Measurements from ENCODE around the gene FKBP14. TPM values are rescaled to one million over a fixed set of nuclear protein-coding genes. Genes with fewer than 3 reads are reported as not detected.

FKBP14 gene
- total RNA-seq, 1 experiment from 2014 or later, result 11.5 TPM

GRCh38 chr7:29987811-29988317, 38.6 kb downstream of the FKBP14 start:
- peaks cover 0 to 19% (median 0%) of the 10 kb centered on the region in 3 experiments for H3K36me3 Mint-ChIP-seq (ENCODE audit: insufficient read depth in 1 of 3, low read depth in 3 of 3)
- H3K9me3 Mint-ChIP-seq, result peaks cover 5% of the 10 kb centered on the region in 2 experiments; a peak in 4 of 5 replicates
- H4K91ac ChIP-seq (ENCODE audit: insufficient read length, low read depth, low read length), result no peak overlapping the region
- peak overlapping the region in 2 of 3 experiments; percentile 32 to 98; a peak in 3 of 7 replicates for H3K27ac Mint-ChIP-seq
- no peak for TF ChIP-seq CTCF (conservative IDR thresholded peaks at IDR 0.05)
- H3K9ac ChIP-seq (ENCODE audit: extremely low read depth, insufficient read length, low read length), result peak overlapping the region; percentile 23
- no peak overlapping the region for H2BK20ac ChIP-seq (ENCODE audit: low read depth, low read length, poor library complexity, severe bottlenecking)
- no peaks in the 10 kb centered on the region for H4K20me1 ChIP-seq (ENCODE audit: control insufficient read depth, insufficient read depth, insufficient read length)
- no peaks in the 10 kb centered on the region for H3K9me3 ChIP-seq (ENCODE audit: control insufficient read depth, low read depth, low read length)
- no peak overlapping the region for H2BK5ac ChIP-seq (ENCODE audit: insufficient read length, low read length)
- H3K4me1 ChIP-seq (ENCODE audit: insufficient read depth, low read length), result peaks cover 5% of the 10 kb centered on the region; the same call in 1 of the 2 replicates
- peaks cover 16% of the 10 kb centered on the region; the same call in 1 of the 2 replicates for H3K79me2 ChIP-seq (ENCODE audit: insufficient read depth, low read length)
- H3K27me3 ChIP-seq (ENCODE audit: insufficient read depth, low read length), result no peaks in the 10 kb centered on the region
- no peak for DNase-seq
- no peak overlapping the region for H4K5ac ChIP-seq (ENCODE audit: insufficient read length, low read depth, low read length)
- H4K8ac ChIP-seq (replicated peaks; ENCODE audit: insufficient read length, low read depth, low read length), result no peak overlapping the region
- no CpG with 5 or more reads among the region's 8 CpGs for WGBS (ENCODE audit: extremely low coverage, insufficient read length, low lambda C conversion rate)
- no peak overlapping the region for H3K23ac ChIP-seq (ENCODE audit: insufficient read length, low read depth, low read length)
- H3K18ac ChIP-seq (ENCODE audit: insufficient read length, low read depth, low read length), result no peak overlapping the region
- H3K56ac ChIP-seq (ENCODE audit: insufficient read length, low read depth, low read length), result no peak overlapping the region
- H3K4ac ChIP-seq (ENCODE audit: low read depth, low read length), result no peak overlapping the region
- H3K79me1 ChIP-seq (ENCODE audit: insufficient read depth, low read depth, low read length, poor library complexity, severe bottlenecking), result peaks cover 3% of the 10 kb centered on the region
- H2BK120ac ChIP-seq (ENCODE audit: low read depth, low read length, poor library complexity, severe bottlenecking), result no peak overlapping the region
- H2AFZ ChIP-seq (ENCODE audit: low read length), result no peak overlapping the region
- H3K27ac ChIP-seq (ENCODE audit: insufficient read length, low read depth, low read length), result no peak overlapping the region
- no peak overlapping the region for H2BK15ac ChIP-seq (ENCODE audit: low read depth, low read length)
- H3K23me2 ChIP-seq (ENCODE audit: insufficient read length, low read depth, low read length, poor library complexity, severe bottlenecking), result peaks cover 8% of the 10 kb centered on the region
- H3T11ph ChIP-seq (ENCODE audit: low read length), result no peak overlapping the region
- peaks cover 16 to 17% of the 10 kb centered on the region in 2 experiments for H3K4me1 Mint-ChIP-seq
- no peak overlapping the region for H2AK5ac ChIP-seq (ENCODE audit: insufficient read length, low read length)
- H2BK12ac ChIP-seq (ENCODE audit: insufficient read length, low read depth, low read length), result peak overlapping the region; percentile 2
- peak overlapping the region; percentile 91 for H3K4me3 Mint-ChIP-seq
- peak overlapping the region; percentile 59 for H3K4me2 ChIP-seq (ENCODE audit: insufficient read depth, insufficient read length, low read length)
- no peak overlapping the region; the same call in 1 of the 2 replicates for H3K14ac ChIP-seq (ENCODE audit: insufficient read depth, low read length)
- peaks cover 5% of the 10 kb centered on the region; the same call in 1 of the 2 replicates for H3K27me3 Mint-ChIP-seq (ENCODE audit: low read depth)

Data from H9 (cell line).